ENCODE results near the gene OR9G1. TPM values are rescaled to one million over a fixed set of nuclear protein-coding genes. Genes with fewer than 3 reads are reported as not detected.

Gene OR9G1
- total RNA-seq, 1 donor from 2014 or later, result not detected

DNA sequence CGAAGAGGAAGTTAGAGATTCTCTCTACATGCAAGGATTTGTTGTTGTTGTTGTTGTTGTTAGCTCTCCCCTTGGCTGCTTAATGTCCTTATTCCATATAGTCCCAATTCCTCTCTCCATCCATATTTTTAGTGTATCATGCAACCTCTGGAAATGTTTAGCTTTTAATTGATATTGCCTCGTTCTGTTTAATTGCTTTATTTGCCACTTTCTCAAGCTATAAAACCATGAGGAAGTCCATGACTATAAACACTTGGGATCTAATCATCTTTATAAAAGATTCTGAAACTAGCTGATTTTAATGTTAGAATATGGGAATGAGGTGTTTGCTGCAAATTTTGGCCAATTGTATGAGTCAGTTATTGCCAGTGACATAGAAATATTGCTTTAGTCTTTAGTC, 5.5 kb upstream of the OR9G1 start:
- no peaks in the 10 kb centered on the region for H3K27me3 ChIP-seq (ENCODE audit: control insufficient read depth, insufficient read depth, low read length)
- TF ChIP-seq, protein P1, sequence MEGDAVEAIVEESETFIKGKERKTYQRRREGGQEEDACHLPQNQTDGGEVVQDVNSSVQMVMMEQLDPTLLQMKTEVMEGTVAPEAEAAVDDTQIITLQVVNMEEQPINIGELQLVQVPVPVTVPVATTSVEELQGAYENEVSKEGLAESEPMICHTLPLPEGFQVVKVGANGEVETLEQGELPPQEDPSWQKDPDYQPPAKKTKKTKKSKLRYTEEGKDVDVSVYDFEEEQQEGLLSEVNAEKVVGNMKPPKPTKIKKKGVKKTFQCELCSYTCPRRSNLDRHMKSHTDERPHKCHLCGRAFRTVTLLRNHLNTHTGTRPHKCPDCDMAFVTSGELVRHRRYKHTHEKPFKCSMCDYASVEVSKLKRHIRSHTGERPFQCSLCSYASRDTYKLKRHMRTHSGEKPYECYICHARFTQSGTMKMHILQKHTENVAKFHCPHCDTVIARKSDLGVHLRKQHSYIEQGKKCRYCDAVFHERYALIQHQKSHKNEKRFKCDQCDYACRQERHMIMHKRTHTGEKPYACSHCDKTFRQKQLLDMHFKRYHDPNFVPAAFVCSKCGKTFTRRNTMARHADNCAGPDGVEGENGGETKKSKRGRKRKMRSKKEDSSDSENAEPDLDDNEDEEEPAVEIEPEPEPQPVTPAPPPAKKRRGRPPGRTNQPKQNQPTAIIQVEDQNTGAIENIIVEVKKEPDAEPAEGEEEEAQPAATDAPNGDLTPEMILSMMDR (IDR thresholded peaks at IDR 0.05; ENCODE audit: insufficient read depth, low read length, poor library complexity, severe bottlenecking), result no peak

DNA sequence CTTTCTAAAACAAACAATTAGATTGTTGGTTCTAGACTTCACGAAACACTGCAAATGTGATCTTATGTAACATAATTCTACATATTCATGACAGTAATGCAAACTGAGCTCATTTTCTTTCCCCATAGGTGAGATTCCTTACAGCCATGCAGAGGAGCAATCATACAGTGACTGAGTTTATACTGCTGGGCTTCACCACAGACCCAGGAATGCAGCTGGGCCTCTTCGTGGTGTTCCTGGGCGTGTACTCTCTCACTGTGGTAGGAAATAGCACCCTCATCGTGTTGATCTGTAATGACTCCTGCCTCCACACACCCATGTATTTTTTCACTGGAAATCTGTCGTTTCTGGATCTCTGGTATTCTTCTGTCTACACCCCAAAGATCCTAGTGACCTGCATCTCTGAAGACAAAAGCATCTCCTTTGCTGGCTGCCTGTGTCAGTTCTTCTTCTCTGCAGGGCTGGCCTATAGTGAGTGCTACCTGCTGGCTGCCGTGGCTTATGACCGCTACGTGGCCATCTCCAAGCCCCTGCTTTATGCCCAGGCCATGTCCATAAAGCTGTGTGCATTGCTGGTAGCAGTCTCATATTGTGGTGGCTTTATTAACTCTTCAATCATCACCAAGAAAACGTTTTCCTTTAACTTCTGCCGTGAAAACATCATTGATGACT, 1.5 kb downstream of the OR9G1 start:
- Histone ChIP-seq H3K36me3 (ENCODE audit: control insufficient read depth, insufficient read depth, low read length) (no peaks in the 10 kb centered on the region), H3K27me3 (ENCODE audit: control insufficient read depth, insufficient read depth, low read length) (no peaks in the 10 kb centered on the region), H3K4me3 (ENCODE audit: low read depth, low read length) (no peak overlapping the region)
- TF ChIP-seq, protein P1 (IDR thresholded peaks at IDR 0.05; ENCODE audit: insufficient read depth, low read length, poor library complexity, severe bottlenecking), result no peak
- no peak for DNase-seq (ENCODE audit: low read depth)

More for the DNA sequence above, 5.5 kb upstream of the OR9G1 start:
- no peak for DNase-seq (ENCODE audit: low read depth)
- no peaks in the 10 kb centered on the region for H3K36me3 ChIP-seq (ENCODE audit: control insufficient read depth, insufficient read depth, low read length)
- no peak overlapping the region for H3K4me3 ChIP-seq (ENCODE audit: low read depth, low read length)

DNA sequence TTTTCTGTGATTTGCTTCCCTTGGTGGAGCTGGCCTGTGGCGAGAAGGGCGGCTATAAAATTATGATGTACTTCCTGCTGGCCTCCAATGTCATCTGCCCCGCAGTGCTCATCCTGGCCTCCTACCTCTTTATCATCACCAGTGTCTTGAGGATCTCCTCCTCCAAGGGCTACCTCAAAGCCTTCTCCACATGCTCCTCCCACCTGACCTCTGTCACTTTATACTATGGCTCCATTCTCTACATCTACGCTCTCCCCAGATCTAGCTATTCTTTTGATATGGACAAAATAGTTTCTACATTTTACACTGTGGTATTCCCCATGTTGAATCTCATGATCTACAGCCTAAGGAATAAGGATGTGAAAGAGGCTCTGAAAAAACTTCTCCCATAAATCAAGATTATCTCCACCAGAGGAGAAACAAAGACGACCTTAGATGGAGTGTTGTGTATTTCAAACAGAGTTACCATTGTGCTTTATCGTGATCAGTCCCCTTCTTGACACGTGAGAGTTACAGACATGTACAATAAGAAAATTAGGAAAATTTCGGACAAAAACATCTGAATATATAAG, 2.1 kb downstream of the OR9G1 start:
- H3K27me3 ChIP-seq (ENCODE audit: control insufficient read depth, insufficient read depth, low read length), result no peaks in the 10 kb centered on the region

DNA sequence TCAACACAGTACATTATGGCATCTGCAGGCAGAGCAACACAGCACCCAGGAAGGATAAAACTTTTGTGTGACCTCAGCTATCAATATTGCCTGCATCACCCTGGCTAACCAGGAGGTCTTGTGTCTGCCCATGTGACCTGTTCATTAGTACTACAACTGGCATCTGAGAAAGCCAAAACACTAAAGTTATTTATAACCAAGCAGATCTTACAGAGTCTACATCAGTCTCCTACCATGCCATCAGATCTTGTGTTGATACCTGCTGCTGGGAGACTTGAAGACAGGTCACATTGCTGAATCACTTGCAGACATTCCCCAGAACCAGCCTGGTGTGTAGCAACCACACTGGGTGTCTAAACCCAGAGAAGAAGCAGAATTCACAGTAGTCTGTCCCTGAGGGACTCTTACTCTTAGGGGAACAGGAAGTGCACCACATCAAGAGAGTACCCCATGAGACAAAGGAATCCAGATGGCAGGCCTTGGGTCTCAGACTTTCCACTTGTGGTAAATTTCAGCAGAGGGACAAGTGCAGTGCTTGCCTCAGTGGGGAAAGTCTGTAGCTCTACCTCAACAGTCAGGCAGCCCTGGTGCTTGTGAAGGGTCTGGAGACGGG, 7.0 kb downstream of the OR9G1 start:
- no peaks in the 10 kb centered on the region for H3K36me3 ChIP-seq (ENCODE audit: control insufficient read depth, insufficient read depth, low read length)
- DNase-seq (ENCODE audit: low read depth), result no peak
- H3K4me3 ChIP-seq (ENCODE audit: low read depth, low read length), result no peak overlapping the region
- TF ChIP-seq, protein P1 (IDR thresholded peaks at IDR 0.05; ENCODE audit: insufficient read depth, low read length, poor library complexity, severe bottlenecking), result no peak
- no peaks in the 10 kb centered on the region for H3K27me3 ChIP-seq (ENCODE audit: control insufficient read depth, insufficient read depth, low read length)

More for the DNA sequence above, 2.1 kb downstream of the OR9G1 start:
- no peak for DNase-seq (ENCODE audit: low read depth)
- no peak overlapping the region for H3K4me3 ChIP-seq (ENCODE audit: low read depth, low read length)
- TF ChIP-seq, protein P1 (IDR thresholded peaks at IDR 0.05; ENCODE audit: insufficient read depth, low read length, poor library complexity, severe bottlenecking), result no peak
- no peaks in the 10 kb centered on the region for H3K36me3 ChIP-seq (ENCODE audit: control insufficient read depth, insufficient read depth, low read length)

DNA sequence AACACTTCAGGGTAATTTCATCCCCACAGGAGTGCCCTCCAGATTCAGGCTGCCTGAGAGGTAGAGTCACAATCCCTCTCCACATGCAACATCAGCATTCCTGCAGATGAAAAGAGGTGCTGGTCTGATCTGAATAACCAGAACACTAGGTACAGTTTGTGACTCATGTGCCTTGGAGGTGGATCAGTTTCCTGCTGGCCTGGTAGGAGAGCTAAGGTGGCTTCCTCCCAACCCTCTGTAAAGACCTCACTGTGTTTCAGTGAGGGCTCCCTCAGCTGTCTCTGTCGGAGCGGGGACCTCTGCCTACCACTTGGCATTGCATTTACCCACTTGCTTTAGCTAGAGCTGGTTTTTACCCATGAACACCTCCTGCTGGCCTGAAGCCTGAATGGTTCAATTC, 7.6 kb downstream of the OR9G1 start:
- TF ChIP-seq, protein P1 (IDR thresholded peaks at IDR 0.05; ENCODE audit: insufficient read depth, low read length, poor library complexity, severe bottlenecking), result no peak
- no peak for DNase-seq (ENCODE audit: low read depth)
- no peak overlapping the region for H3K4me3 ChIP-seq (ENCODE audit: low read depth, low read length)
- H3K27me3 ChIP-seq (ENCODE audit: control insufficient read depth, insufficient read depth, low read length), result no peaks in the 10 kb centered on the region
- no peaks in the 10 kb centered on the region for H3K36me3 ChIP-seq (ENCODE audit: control insufficient read depth, insufficient read depth, low read length)
